ENCODE results near the gene ULK1.

DNA sequence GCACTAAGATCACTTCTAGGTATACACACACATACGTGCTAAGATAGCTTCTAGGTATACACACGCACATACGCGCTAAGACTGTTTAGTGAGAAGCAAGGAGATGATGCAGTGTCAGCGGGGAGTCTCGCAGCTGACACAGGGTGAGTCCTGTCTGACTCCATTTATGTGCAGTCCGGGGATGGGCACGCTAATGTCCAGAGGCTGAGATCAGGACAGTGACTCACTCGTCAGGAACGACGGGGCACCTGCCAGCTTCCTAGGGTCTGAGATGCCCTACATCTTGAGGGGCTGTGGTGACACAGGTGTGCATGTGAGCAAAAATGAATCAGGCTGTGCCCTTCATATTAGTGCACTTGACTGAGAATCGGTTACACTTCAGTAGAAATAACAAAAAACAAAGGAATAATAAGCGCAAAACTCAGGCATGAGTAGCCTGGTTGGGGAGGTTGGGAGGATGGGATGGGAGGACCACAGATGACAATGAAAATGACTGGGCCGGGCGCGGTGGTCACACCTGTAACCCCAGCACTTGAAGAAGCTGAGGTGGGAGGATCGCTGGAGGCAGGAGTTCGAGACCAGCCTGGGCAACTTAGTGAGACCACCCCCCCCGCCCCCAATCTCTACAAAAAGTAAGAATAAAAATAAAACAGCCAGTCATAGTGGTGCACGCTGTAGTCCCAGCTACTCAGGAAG lies 29.1 kb upstream of the ULK1 start:
- TF ChIP-seq, protein P1, sequence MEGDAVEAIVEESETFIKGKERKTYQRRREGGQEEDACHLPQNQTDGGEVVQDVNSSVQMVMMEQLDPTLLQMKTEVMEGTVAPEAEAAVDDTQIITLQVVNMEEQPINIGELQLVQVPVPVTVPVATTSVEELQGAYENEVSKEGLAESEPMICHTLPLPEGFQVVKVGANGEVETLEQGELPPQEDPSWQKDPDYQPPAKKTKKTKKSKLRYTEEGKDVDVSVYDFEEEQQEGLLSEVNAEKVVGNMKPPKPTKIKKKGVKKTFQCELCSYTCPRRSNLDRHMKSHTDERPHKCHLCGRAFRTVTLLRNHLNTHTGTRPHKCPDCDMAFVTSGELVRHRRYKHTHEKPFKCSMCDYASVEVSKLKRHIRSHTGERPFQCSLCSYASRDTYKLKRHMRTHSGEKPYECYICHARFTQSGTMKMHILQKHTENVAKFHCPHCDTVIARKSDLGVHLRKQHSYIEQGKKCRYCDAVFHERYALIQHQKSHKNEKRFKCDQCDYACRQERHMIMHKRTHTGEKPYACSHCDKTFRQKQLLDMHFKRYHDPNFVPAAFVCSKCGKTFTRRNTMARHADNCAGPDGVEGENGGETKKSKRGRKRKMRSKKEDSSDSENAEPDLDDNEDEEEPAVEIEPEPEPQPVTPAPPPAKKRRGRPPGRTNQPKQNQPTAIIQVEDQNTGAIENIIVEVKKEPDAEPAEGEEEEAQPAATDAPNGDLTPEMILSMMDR (conservative IDR thresholded peaks at IDR 0.05; ENCODE audit: low read depth in 2 of 2): no peak
- no peak for TF ChIP-seq POLR2AphosphoS5 (IDR thresholded peaks at IDR 0.05; ENCODE audit: low read depth)
- TF ChIP-seq EZH2 (IDR thresholded peaks at IDR 0.05; ENCODE audit: low read depth, unreplicated experiment): no peak
- TF ChIP-seq CREB1 (CRISPR knock-in tag; IDR thresholded peaks at IDR 0.05; ENCODE audit: low read depth): no peak
- no peak for TF ChIP-seq EZH2phosphoT487 (IDR thresholded peaks at IDR 0.05; ENCODE audit: unreplicated experiment)
- TF ChIP-seq NANOG (IDR thresholded peaks at IDR 0.05; ENCODE audit: borderline replicate concordance): no peak
- no peak for TF ChIP-seq REST (IDR thresholded peaks at IDR 0.05; ENCODE audit: unreplicated experiment)
- TF ChIP-seq ZNF331 (CRISPR knock-in tag; IDR thresholded peaks at IDR 0.05; ENCODE audit: low read depth): no peak
- TF ChIP-seq STAT1 (IDR thresholded peaks at IDR 0.05; ENCODE audit: unreplicated experiment): no peak
- no peak for TF ChIP-seq ZNF114 (CRISPR knock-in tag; IDR thresholded peaks at IDR 0.05)
- TF ChIP-seq JUNB (IDR thresholded peaks at IDR 0.05; ENCODE audit: unreplicated experiment): no peak
- TF ChIP-seq, protein P2, sequence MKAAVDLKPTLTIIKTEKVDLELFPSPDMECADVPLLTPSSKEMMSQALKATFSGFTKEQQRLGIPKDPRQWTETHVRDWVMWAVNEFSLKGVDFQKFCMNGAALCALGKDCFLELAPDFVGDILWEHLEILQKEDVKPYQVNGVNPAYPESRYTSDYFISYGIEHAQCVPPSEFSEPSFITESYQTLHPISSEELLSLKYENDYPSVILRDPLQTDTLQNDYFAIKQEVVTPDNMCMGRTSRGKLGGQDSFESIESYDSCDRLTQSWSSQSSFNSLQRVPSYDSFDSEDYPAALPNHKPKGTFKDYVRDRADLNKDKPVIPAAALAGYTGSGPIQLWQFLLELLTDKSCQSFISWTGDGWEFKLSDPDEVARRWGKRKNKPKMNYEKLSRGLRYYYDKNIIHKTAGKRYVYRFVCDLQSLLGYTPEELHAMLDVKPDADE (IDR thresholded peaks at IDR 0.05): no peak
